ENCODE results near the gene FOSL2.

Gene FOSL2

GRCh38 chr2:28412625-28413151, 20.0 kb downstream of the FOSL2 start:
- no peak for DNase-seq (ENCODE audit: low read depth)

GRCh38 chr2:28413152-28413898, 20.7 kb downstream of the FOSL2 start:
- DNase-seq (ENCODE audit: low read depth), result no peak

GRCh38 chr2:28413899-28414295, 21.2 kb downstream of the FOSL2 start:
- no peak for DNase-seq (ENCODE audit: low read depth)

GRCh38 chr2:28414583-28414982, 21.9 kb downstream of the FOSL2 start:
- DNase-seq (ENCODE audit: low read depth), result no peak

GRCh38 chr2:28415010-28415409, 22.4 kb downstream of the FOSL2 start:
- DNase-seq (ENCODE audit: low read depth), result no peak

GRCh38 chr2:28415715-28416114, 23.1 kb downstream of the FOSL2 start:
- DNase-seq (ENCODE audit: low read depth), result no peak

- no peak for DNase-seq (ENCODE audit: low read depth)
Observed at GRCh38 chr2:28419003-28419402, 26.3 kb downstream of the FOSL2 start.

GRCh38 chr2:28419443-28420270, 27.0 kb downstream of the FOSL2 start:
- no peak for DNase-seq (ENCODE audit: low read depth)

GRCh38 chr2:28420722-28421121, 28.1 kb downstream of the FOSL2 start:
- DNase-seq (ENCODE audit: low read depth), result no peak

- DNase-seq (ENCODE audit: low read depth), result no peak
Observed at GRCh38 chr2:28422908-28423741, 30.5 kb downstream of the FOSL2 start.

- no peak for DNase-seq (ENCODE audit: low read depth)
Observed at GRCh38 chr2:28423856-28424605, 31.4 kb downstream of the FOSL2 start.

GRCh38 chr2:28424799-28425463, 32.3 kb downstream of the FOSL2 start:
- no peak for DNase-seq (ENCODE audit: low read depth)

- no peak for DNase-seq (ENCODE audit: low read depth)
Observed at GRCh38 chr2:28425464-28425835, 32.8 kb downstream of the FOSL2 start.

- no peak for DNase-seq (ENCODE audit: low read depth)
Observed at GRCh38 chr2:28427741-28428415, 35.2 kb downstream of the FOSL2 start.

GRCh38 chr2:28428486-28428885, 35.8 kb downstream of the FOSL2 start:
- no peak for DNase-seq (ENCODE audit: low read depth)

- DNase-seq (ENCODE audit: low read depth), result no peak
Observed at GRCh38 chr2:28429636-28430376, 37.1 kb downstream of the FOSL2 start.

- no peak for DNase-seq (ENCODE audit: low read depth)
Observed at GRCh38 chr2:28430377-28430765, 37.7 kb downstream of the FOSL2 start.

GRCh38 chr2:28430788-28431418, 38.2 kb downstream of the FOSL2 start:
- DNase-seq (ENCODE audit: low read depth), result no peak

- DNase-seq (ENCODE audit: low read depth), result no peak
Observed at GRCh38 chr2:28431741-28432140, 39.1 kb downstream of the FOSL2 start.
